H1 (cell line): Measurements from ENCODE around the gene WDR45B. TPM values are rescaled to one million over a fixed set of nuclear protein-coding genes. Genes with fewer than 3 reads are reported as not detected.

ENCODE experiments used
- KDM5A ChIP-seq: fragments of 200-600 bp; IDR thresholded peaks from 2 replicates; pipeline ENCODE4 v1.7.1; 2012; ENCODE audit warnings: mild to moderate bottlenecking, low read length, inconsistent platforms, mixed read lengths
- SP1 ChIP-seq: IDR thresholded peaks from 2 replicates; pipeline ENCODE4 v1.6.1; 2011; ENCODE audit warnings: low read depth, low read length
- TAF1 ChIP-seq: IDR thresholded peaks from 2 replicates; pipeline ENCODE4 v1.6.1; 2011; ENCODE audit warnings: mild to moderate bottlenecking, low read depth, low read length
- polyA plus RNA-seq, 7 experiments: library from polyadenylated mRNA; depleted of rRNA in 3 of 7; stranded (reverse) in 5 of 7; unstranded in 2 of 7; fragments of >200 nt in 5 of 7; fragments of 200-250 nt in 2 of 7; gene quantifications; 1 replicate in 5 of 7; 2 replicates in 1 of 7; 4 replicates in 1 of 7; pipeline versions ENCODE4 v1.2.1 to v1.2.3, GENCODE V29; 2011 to 2013; ENCODE audit warnings: missing spikeins in 2 of 7, mixed read lengths in 2 of 7
- total RNA-seq: library from RNA; stranded (reverse); fragmentation: NEBNext Ultra II Directional; extraction: Animal tissue kit (Norgen Biotek cat#: 25700); gene quantifications from 2 replicates; pipeline ENCODE4 v1.2.1, GENCODE V29; 2021

WDR45B gene
- total and polyA plus RNA-seq, 2 of the 8 experiments (the other 6 are each of a cell fraction or from before 2014, with no cell fraction given), result 82.0 to 100 TPM

DNA sequence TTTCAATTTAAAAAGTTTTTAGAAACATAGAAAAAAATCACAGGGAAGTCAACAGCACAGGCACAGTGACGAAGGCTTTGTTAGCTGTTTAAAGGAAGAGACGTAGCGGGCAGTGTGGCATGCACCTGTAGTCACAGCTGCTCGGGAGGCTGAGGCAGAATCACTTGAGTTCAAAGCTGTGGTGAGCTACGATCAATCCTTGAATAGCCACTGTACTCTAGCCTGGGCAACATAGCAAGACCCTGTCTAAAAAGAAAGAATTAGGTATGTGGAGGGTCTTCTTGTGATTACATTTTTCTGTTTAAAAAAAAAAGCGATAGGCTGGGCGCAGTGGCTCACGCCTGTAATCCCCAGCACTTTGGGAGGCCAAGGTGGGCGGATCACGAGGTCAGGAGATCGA is 78.6 kb downstream of the WDR45B start (continued):
- TF ChIP-seq KDM5A (no peak), SP1 (no peak), TAF1 (no peak)
